Stimulated activated CD8-positive, alpha-beta memory T cell treated with anti-CD3 and anti-CD28 coated beads, Interleukin-12 subunit alpha, Interleukin-12 subunit beta, amount 100 ng/mL, for 24 hours (primary cell): ENCODE data around the gene TNFSF8.

Experiments
- DNase-seq: peaks from one replicate; pipeline ENCODE4 v3.0.0-alpha.2; 2020; ENCODE audit errors: extremely low read depth

The TNFSF8 gene, protein sequence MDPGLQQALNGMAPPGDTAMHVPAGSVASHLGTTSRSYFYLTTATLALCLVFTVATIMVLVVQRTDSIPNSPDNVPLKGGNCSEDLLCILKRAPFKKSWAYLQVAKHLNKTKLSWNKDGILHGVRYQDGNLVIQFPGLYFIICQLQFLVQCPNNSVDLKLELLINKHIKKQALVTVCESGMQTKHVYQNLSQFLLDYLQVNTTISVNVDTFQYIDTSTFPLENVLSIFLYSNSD

DNA sequence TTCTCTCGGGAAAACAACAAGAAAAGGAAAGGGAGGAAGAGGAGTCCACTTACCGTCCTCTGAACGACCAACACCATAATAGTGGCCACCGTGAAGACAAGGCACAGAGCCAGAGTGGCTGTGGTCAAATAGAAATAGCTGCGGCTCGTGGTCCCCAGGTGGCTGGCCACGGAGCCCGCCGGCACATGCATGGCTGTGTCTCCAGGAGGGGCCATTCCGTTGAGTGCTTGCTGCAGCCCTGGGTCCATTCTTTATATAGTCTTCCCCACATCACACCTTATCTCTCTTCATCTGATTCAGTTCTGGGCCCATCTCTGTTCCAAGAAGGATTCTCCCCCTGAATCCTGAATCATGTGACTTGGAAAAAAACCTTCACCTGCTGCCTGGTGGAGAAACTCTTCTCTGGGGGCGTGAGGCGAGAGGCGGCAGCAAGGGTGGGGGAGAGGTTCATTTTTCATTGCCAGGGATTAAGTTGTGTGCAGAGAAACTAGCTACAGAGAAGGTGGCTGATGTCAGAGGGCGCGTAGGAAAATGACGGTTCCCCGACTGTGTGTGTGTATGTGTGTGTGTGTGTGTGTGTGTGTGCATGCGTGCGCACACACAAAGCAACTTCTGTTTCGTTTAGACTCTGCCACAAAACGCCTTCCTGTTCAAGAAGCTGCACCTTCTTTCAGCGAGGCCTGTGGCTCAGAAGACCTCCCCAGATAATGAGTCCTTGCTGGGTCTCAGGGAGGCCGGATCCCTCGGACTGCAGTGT is at the start of gene TNFSF8:
Gene TNFSF8 (minus strand): TSS at position 536 of the 757 bp plus-strand sequence. CDS start 288 bp downstream, at position 248.
- DNase-seq: peak; percentile 23

DNA sequence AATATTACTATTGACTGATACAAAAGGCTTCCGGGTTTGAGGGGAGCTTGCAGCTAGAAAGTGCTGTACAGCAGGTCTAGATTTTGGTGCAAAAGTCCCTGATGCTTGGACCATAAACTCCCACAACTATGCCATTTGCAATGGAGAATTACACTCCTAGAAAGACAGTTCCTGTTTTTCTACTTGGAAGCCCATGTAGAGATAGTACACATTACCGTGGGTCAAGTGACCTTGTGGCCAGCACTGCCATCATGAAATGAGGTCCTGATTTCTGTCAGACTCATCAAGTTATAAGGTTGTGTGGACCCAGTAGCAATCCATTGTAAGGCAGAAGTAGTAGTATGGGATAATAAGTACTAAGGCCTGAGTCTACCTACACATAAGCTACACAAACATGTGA is 42.8 kb upstream of the TNFSF8 start:
- DNase-seq: no peak

DNA sequence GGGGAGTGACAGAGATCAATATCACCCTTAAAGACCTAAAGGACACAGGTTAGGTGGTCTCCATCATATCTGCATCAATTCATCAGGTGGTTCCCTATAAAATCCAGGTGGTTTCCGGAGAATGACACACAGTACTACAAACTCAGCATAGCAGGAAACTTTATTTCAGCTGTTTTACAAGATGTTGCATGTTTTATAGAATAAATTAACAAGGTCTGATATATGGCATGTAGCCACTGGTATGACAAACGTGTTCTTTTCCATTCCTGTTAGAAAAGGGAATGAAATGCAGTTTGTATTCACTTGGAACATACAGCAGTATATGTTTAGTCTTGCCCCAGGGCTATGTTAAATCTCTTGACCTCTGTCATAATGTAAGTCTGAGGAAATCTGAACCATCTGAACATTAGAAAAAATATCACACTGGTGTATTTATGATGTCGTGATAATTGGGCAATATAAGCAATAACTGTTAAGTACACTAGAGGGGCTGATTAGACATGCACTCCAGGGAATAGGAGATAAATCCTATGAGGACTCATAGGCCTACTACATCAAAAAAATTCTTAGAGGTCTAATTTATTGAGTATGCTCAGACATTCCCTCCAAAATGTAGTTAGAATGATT is 42.2 kb upstream of the TNFSF8 start:
- no peak for DNase-seq

DNA sequence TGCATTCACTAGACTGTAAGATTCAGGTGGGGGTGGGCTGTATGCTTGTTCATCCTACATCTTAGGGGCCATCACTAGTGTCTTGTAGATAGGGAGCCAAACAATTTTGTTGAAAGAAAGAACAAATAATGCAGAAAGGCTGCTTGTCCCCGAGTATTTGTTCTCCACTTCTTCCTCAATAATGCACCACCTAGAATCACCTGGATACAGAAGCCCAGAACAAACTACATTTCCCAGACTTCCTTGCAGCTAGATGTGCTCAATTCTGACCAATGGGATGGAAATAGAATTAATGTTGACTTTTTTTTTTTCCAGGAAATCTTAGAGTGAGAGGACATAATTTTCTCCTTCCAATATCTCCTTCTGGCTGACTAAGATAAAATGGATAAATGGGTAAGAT is 38.9 kb upstream of the TNFSF8 start:
- no peak for DNase-seq

DNA sequence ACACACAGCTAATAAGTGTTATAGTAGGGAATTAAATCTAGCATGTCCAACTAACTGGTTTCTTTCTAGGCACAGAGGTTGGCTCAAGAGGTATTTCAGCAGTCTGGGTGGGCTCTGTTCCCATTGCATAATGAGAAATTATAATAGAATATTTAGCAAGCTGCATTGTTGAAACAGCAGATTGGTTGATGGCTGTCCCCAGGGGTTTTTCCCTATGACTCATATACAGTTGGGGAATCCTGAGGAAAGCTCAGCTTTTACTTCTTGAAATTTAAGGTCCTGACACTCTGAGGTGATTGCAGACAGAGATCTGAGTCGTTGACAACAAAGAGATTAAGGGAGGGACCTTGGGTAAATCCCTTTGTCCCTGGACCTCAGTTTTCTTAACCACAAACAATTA is 38.3 kb upstream of the TNFSF8 start:
- DNase-seq: no peak

DNA sequence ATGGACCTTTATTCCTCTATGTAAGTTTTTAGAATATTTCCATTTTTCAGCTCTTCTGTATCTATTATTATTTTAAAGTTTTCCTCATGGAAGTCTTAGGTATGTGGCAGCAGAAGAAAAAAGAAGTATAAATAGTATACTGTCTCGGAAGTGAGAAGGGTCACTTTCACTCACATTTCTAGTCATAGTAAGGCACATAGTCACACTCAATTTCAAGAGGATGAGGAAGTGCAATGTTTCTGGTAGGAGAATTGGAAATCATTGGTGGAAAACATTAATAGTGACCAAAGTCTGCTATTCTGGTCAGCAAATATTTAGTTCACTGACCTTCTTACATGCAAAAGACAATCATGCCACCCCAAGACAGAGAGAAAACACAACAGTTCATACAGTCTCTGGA is 35.2 kb upstream of the TNFSF8 start:
- DNase-seq: no peak

DNA sequence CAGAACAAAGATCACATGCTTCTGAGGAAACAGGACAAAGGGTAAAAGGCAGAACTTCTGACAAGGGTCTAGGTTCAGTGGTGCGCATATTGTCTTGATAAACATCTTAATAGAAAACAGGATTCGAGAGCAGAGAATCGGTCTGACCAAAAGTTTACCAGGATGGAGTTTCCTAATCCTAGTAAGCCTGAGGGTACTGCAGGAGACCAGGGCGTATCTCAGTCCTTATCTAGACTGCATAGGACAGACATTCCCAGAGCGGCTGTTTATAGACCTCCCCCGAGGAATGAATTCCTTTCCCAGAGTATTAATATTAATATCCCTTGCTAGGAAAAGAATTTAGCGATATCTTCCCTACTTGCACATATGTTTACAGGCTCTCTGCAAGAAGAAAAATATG is 32.4 kb upstream of the TNFSF8 start:
- DNase-seq: no peak

DNA sequence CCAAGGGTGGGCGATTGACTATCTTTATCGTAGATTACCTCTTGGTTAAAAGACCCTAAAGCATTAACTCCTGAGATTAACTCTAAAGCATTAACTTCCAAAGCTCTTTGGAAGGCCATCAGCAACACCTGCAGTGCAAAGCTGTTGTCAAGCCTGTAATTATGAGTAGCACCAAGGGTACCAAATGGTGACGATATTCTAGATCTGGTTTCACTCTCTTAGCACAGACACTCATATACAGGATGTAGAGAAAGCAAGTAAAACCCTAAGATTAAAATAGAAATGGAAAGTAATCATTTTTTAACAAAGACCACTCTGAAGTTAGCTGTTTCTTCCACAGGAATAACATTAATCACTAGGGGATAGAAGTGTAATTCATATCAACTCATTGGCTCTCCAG is 29.9 kb upstream of the TNFSF8 start:
- DNase-seq: no peak

DNA sequence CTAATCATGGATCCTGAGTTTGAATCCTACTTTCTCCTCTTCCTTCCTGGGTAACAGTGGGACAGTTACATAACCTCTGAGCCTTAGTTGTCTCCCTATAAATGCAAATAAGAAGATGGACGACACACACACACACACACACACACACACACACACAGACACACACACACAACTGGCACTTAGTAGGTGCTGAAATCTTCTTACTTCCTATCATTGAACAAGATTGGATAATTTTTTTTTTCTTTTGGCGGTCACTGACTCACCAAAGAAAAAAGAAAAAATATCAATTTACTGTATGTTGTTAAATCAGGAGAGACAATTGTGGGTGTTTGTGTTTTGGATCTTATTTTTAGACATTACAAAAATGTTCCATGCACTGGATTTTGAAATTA is 28.4 kb upstream of the TNFSF8 start:
- no peak for DNase-seq

DNA sequence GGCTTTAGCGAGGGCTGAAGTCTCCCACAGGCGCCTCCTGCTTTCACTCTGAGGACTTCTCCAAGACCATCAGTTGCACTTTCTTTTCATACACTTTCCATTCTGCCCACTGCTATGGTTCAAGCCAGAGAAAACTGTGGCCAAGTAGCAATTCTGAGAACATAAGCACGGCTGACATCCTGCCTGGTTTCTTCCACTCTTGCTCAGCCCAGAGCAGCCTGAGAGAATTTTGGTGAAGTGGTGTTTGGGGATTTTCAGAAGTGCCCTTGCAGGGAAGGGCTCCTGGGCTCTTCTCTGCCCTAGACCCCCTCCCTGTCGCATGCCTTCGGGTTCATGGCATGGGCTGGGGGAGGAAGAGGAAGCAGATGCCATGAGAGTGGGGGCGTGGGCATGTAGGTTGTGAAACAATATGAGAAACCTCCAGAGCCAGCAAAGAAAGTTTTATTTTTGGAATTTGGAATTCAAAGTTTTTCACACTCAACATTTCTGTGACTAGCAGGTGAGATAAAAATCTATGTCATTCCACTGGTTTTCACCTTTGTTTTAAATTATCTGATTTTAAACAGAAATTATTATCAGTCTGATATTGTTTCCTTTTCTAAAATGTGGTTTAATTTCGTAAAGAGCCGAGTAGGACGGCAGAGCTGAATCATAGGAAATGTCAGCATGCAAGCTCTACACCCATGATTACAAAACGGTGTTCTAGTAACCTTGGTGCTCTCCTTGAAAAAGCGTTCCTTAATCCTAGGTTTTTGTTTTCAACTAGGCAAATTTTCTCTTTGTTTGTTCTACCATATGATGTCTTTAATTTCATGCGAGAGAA is 27.8 kb upstream of the TNFSF8 start:
- DNase-seq: peak; percentile 16

DNA sequence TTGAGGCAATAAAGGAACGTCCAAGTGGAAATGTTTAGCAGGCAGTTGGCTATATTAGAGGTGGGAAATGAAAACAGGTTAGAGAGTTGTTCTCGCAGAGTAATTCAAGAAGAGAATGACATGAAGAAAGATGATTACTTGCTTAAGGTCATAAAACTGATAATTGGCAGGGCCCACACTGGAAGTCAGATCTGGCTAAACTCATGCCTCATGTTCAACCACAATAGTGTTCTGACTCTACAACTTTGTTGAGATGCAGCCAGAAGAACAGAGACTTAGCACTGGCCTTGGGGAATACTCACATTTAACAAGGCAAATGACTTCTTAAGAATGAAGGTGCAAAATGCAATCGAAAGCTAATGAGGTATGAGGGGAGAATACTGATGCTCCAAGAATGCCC is 27.2 kb upstream of the TNFSF8 start:
- no peak for DNase-seq

DNA sequence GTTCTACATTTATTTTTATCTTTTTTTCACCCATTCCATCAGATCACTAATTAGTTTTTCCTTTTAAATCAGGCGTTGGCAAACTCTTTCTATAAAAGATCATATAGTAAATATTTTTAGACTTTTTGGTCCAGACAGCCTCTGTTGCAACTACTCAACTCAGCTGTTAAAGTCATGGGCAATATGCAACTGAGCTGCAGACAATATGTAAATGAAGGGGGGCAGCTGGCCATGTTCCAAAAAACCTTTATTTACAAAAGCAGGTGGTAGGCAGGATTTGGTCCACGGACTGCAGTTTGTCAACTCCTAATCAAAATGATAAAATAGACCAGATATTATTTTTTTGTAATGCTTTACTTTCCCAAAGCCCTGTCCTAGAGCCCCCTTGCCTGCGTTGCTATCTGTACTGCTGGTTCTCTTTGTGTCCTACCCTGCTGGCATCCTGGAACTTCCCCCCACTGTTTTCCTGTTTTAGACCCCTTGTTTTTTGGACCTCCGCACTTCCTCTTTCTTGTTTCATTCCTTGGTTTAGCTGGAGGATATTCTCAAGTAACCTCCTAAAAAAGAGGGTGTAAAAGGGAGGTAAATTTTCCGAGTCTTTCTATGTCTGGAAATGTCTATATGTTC is 24.7 kb upstream of the TNFSF8 start:
- DNase-seq: no peak

DNA sequence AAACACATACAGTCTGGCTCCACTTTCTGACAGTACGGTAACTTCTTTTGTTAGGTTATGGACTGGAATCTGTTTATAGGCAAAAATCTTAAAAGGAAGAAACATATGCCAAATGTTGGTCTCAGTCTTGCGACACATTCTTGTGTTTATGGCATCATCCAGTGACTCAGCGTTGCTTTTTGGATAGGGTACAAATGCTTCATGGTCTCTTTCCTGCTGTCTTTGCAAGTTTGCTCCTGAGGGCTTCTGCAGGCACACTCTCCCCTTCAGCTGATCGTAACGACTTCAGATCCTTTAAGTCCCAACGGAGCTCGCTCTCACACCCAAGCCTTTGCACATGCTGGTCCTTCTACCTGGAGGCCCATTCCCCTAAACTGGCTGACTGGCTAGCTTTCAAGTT is 23.6 kb upstream of the TNFSF8 start:
- DNase-seq: no peak

DNA sequence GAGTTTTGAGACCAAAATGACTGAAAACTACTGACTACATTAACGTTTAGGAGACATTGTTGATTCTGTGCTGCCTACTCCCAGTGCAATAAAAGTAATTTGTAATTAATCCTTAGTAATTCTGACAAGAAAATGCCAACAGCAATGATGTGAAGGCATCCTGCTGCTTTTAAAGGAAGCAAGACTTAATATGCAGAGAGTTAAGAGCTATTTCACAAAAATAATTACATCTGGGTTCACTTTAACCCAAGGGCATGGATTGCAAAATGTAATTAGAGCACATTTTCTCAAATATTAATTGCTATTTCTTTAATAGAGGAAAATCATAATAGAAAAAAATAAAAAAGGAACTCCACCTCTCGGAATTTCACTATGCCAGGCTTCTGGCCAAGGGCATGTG is 22.7 kb upstream of the TNFSF8 start:
- DNase-seq: no peak

DNA sequence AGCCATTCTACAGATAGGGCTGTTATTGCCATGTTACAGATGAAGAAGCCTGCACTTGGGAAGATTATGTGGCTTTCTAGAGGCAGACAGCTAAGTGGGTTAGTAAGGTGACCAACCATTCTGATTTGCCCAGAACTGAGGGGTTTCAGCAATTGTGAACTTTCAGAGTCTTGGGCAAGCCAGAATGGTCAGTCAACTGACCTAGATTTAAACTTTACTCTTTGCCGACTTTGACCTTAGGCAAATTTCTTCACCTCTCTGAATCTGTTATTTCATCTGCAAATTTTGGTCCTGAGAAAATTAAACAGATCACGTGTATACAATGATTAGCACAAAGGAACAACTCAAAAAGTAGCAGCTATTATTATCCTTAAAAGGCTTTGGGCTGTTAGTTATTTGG is 20.4 kb upstream of the TNFSF8 start:
- DNase-seq: no peak

DNA sequence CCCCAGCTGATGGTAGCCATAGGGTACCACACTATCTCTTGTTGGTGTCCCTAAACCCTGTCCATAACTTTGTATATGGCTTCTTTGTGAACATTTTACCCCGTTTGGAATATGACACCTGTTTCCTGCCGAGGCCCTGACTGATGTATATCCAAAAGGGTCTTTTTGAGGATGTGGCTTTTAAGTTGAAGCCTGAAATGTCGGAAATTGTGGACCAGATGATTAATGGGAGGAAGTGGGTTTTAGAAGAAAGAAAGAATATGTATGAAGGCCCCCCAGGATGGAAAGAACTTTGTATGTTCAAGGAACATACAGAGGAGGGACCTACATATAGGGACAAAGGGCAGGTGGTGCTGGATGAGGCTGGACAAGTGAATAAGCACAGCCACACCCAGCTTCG is 16.7 kb upstream of the TNFSF8 start:
- no peak for DNase-seq

DNA sequence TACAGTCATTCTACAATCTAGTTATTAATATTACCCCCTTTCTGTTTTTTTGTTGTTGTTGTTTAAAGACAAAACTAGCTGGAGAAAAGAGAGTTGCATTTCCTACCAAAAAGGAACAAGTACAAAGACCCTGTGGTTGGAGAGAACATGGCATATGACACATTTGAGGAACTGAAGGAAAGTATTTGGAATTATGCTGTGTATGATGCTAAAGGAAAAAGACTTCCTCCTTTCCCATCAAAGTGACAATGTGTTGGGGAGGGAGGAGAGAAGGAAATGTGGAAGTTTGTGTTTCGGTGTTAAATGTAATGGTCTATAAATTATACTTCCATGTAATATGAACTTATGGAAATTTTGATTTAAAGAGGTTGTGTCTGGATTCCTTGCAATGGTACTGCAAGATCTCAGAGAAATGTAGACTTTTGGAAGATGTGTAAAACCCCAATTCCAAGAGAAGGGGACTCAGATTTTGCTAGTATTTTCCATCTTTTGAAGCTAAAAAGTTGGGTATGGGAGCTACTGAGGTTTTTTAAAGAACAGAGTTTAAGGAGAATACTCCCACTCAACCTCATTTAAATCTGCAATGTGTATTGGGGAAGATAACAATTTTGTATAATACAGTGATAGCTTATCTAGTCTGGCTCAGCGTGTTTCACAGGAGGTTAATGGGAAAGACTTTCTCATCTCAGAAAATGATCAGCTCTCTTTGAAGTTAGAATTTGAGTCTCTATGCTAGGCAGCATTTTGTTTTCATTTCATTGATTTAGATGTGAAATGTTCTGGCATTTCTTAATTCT is 15.4 kb upstream of the TNFSF8 start:
- no peak for DNase-seq

DNA sequence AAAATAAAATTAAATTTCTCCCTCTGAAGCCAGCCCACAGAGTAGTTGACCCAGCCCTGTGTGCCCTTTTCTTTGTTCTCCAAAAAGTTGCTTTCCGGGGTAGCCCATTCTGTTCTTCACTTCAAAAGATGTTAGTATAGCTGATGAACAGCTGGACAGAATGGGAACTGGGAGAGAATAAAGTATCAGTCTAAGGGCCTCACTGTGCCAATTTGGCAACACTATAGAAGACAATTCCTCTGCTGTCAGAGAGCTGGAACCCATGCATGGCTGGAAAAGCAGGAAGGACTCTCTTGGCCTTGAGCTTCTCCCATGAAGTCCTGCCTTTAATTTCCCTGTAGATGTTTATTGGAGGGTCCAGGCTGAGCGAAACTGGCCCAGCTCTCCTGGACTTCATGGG is 11.0 kb upstream of the TNFSF8 start:
- no peak for DNase-seq

DNA sequence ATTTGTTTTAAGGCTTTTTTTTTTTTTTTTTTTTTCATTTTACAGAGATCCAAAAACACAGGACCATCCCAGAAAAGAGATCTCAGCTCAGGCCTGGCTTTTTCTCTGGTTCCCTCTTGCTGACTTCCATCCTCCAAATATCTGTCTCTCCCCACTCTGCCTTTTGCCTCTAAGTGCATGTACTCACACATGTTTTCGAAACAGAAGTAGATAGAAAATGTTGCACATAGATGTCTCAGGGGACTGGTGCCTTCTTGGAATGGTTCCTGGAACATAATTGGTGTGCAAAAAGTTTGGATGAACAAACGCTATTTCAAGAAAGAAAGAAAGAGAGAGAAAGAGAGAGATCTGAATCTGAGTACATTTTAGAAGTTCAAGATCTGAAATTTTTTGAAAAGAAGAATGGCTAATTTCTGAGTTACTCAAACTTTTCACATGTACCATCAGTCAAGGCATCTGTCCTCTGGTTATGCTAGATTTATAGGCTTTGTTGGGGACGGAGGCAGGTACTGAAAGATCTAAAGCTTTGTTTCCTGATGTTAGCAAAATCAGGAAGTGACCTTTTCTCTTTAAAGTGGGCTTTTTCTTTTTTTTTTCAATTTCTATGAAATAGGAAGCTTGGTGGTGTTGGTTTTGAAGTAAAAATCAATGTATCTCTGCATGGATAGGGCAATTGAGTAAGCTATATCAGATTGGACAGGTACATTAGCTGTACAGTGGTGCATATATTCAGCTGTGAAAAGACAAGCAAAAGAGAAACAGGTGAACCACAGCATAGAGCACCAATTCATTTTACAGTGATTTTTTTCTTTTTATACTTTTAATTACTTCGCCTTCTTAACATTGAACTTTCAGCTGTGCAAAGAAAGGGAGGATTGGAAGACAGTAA is 8.5 kb upstream of the TNFSF8 start:
- no peak for DNase-seq

DNA sequence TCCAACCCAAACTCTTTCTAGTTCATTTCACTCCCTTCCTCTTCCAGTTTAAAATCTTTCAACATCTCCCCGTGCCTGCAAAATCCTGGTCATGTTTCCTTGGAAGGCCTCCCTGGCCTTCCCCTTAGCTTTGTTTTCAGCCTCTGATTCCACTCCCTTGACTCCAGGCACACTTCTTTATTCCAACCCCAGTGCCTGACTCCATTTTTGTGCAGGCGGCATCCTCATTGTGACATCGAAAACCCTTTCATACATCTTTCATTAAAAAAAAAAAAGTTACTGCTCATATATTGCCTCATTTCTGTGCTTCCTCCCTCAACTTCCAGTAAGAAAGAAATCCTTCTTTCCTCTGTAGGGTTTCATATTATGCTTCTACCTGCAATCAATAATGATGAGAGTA is 7.1 kb upstream of the TNFSF8 start:
- DNase-seq: no peak
